H9 (cell line): ENCODE data around the gene LRRC53. TPM values are rescaled to one million over a fixed set of nuclear protein-coding genes. Genes with fewer than 3 reads are reported as not detected.

Experiments
- DNase-seq: peaks from one replicate; pipeline ENCODE4 v3.0.0-alpha.2; 2017
- H2AFZ ChIP-seq: one replicate; pipeline ENCODE4 v1.6.1; 2013; ENCODE audit warnings: mild to moderate bottlenecking, low read length, control low read depth, moderate library complexity
- H2AK5ac ChIP-seq: 2 replicates; pipeline ENCODE4 v1.6.1; 2013; ENCODE audit warnings: low read length, control low read depth, mixed read lengths; ENCODE audit not compliant: insufficient read length
- H2BK120ac ChIP-seq: one replicate; pipeline ENCODE4 v1.6.1; 2013; ENCODE audit warnings: low read depth, mild to moderate bottlenecking, low read length, control low read depth, inconsistent platforms; ENCODE audit not compliant: poor library complexity, severe bottlenecking
- H2BK12ac ChIP-seq: 2 replicates; pipeline ENCODE4 v1.6.1; 2013; ENCODE audit warnings: low read length, control low read depth, mixed read lengths, low read depth; ENCODE audit not compliant: insufficient read length
- H2BK15ac ChIP-seq: 2 replicates; pipeline ENCODE4 v1.6.1; 2013; ENCODE audit warnings: low read depth, low read length, control low read depth
- H2BK20ac ChIP-seq: one replicate; pipeline ENCODE4 v1.6.1; 2013; ENCODE audit warnings: low read depth, mild to moderate bottlenecking, low read length, control low read depth, inconsistent platforms; ENCODE audit not compliant: poor library complexity, severe bottlenecking
- H2BK5ac ChIP-seq: 2 replicates; pipeline ENCODE4 v1.6.1; 2013; ENCODE audit warnings: low read length, control low read depth, mixed read lengths; ENCODE audit not compliant: insufficient read length
- H3K14ac ChIP-seq: 2 replicates; pipeline ENCODE4 v1.6.1; 2013; ENCODE audit warnings: low read length, control low read depth; ENCODE audit not compliant: insufficient read depth
- H3K18ac ChIP-seq: 2 replicates; pipeline ENCODE4 v1.6.1; 2013; ENCODE audit warnings: low read depth, mild to moderate bottlenecking, mixed read lengths, low read length, control low read depth; ENCODE audit not compliant: insufficient read length
- H3K23ac ChIP-seq: 2 replicates; pipeline ENCODE4 v1.6.1; 2013; ENCODE audit warnings: low read length, control low read depth, mixed read lengths, low read depth; ENCODE audit not compliant: insufficient read length
- H3K23me2 ChIP-seq: 2 replicates; pipeline ENCODE4 v1.6.1; 2013; ENCODE audit warnings: low read depth, mild to moderate bottlenecking, mixed read lengths, low read length, control low read depth; ENCODE audit not compliant: insufficient read length, poor library complexity, severe bottlenecking
- H3K27ac ChIP-seq: 2 replicates; pipeline ENCODE4 v1.5.1; 2013; ENCODE audit warnings: low read length, control low read depth, mixed read lengths, low read depth; ENCODE audit not compliant: insufficient read length
- H3K27me3 ChIP-seq: 2 replicates; pipeline ENCODE4 v1.6.1; 2013; ENCODE audit warnings: low read length, control low read depth, inconsistent platforms; ENCODE audit not compliant: insufficient read depth
- H3K4ac ChIP-seq: 2 replicates; pipeline ENCODE4 v1.6.1; 2013; ENCODE audit warnings: low read depth, mild to moderate bottlenecking, control low read depth, inconsistent platforms, low read length, moderate library complexity
- H3K4me1 ChIP-seq: 2 replicates; pipeline ENCODE4 v1.6.1; 2013; ENCODE audit warnings: low read length, control low read depth, inconsistent platforms; ENCODE audit not compliant: insufficient read depth
- H3K4me2 ChIP-seq: 2 replicates; pipeline ENCODE4 v1.6.1; 2013; ENCODE audit warnings: low read length, control low read depth, mixed read lengths; ENCODE audit not compliant: insufficient read length, insufficient read depth
- H3K56ac ChIP-seq: 2 replicates; pipeline ENCODE4 v1.6.1; 2013; ENCODE audit warnings: low read depth, mild to moderate bottlenecking, mixed read lengths, low read length, control low read depth; ENCODE audit not compliant: insufficient read length
- H3K79me1 ChIP-seq: 2 replicates; pipeline ENCODE4 v1.6.1; 2013; ENCODE audit warnings: low read depth, mild to moderate bottlenecking, moderate library complexity, low read length, control low read depth, inconsistent platforms; ENCODE audit not compliant: insufficient read depth, poor library complexity, severe bottlenecking
- H3K79me2 ChIP-seq: 2 replicates; pipeline ENCODE4 v1.6.1; 2013; ENCODE audit warnings: low read length, control low read depth, inconsistent platforms; ENCODE audit not compliant: insufficient read depth
- H3K9ac ChIP-seq: 2 replicates; pipeline ENCODE4 v1.6.1; 2013; ENCODE audit warnings: low read length, control low read depth, mixed read lengths; ENCODE audit not compliant: insufficient read length; ENCODE audit errors: extremely low read depth
- H3K9me3 ChIP-seq: one replicate; pipeline ENCODE4 v1.6.1; 2013; ENCODE audit warnings: low read depth, low read length, inconsistent platforms; ENCODE audit not compliant: control insufficient read depth
- H3T11ph ChIP-seq: one replicate; pipeline ENCODE4 v1.6.1; 2013; ENCODE audit warnings: mild to moderate bottlenecking, low read length, control low read depth, inconsistent platforms
- H4K20me1 ChIP-seq: one replicate; pipeline ENCODE4 v1.6.1; 2013; ENCODE audit not compliant: control insufficient read depth, insufficient read length, insufficient read depth
- H4K5ac ChIP-seq: 2 replicates; pipeline ENCODE4 v1.6.1; 2013; ENCODE audit warnings: low read depth, mild to moderate bottlenecking, mixed read lengths, low read length, control low read depth; ENCODE audit not compliant: insufficient read length
- H4K8ac ChIP-seq: replicated peaks from 2 replicates; pipeline ENCODE4 v1.6.1; 2013; ENCODE audit warnings: low read length, control low read depth, mixed read lengths, low read depth; ENCODE audit not compliant: insufficient read length
- H4K91ac ChIP-seq: 2 replicates; pipeline ENCODE4 v1.6.1; 2013; ENCODE audit warnings: low read depth, mild to moderate bottlenecking, moderate library complexity, mixed read lengths, low read length, control low read depth; ENCODE audit not compliant: insufficient read length
- H3K27ac Mint-ChIP-seq, 3 experiments: 2 replicates in 2 of 3; 3 replicates in 1 of 3; pipeline ENCODE4 v1.8.0; 2020 to 2021; ENCODE audit warnings: mixed read lengths in 3 of 3, mild to moderate bottlenecking in 1 of 3, moderate library complexity in 1 of 3
- H3K27me3 Mint-ChIP-seq: 2 replicates; pipeline ENCODE4 v1.8.0; 2021; ENCODE audit warnings: low read depth, mild to moderate bottlenecking, moderate library complexity, mixed read lengths
- H3K36me3 Mint-ChIP-seq, 3 experiments: 2 replicates in 2 of 3; 3 replicates in 1 of 3; pipeline ENCODE4 v1.8.0; 2020 to 2021; ENCODE audit warnings: low read depth in 3 of 3, mixed read lengths in 3 of 3; ENCODE audit not compliant: insufficient read depth in 1 of 3
- H3K4me1 Mint-ChIP-seq, 2 experiments: 2 replicates each; pipeline ENCODE4 v1.8.0; 2020; ENCODE audit warnings: mixed read lengths in 2 of 2
- H3K4me3 Mint-ChIP-seq, 2 experiments: 2 replicates in 1 of 2; 3 replicates in 1 of 2; pipeline ENCODE4 v1.8.0; 2020 to 2021; ENCODE audit warnings: mild to moderate bottlenecking in 2 of 2, mixed read lengths in 2 of 2, moderate library complexity in 1 of 2
- H3K9me3 Mint-ChIP-seq, 2 experiments: 2 replicates in 1 of 2; 3 replicates in 1 of 2; pipeline ENCODE4 v1.8.0; 2020; ENCODE audit warnings: mild to moderate bottlenecking in 2 of 2, mixed read lengths in 2 of 2, moderate library complexity in 1 of 2
- CTCF ChIP-seq: fragments of 200-600 bp; sonication (generic); conservative IDR thresholded peaks from 3 replicates; pipeline ENCODE4 v1.8.0; 2021; ENCODE audit warnings: antibody characterized with exemption, mild to moderate bottlenecking
- WGBS: extraction: QIAGEN DNeasy Blood & Tissue Kit; methylation state at CpG from one replicate; pipeline ENCODE4 v1.1.7; 2013; ENCODE audit warnings: missing lambda C conversion rate, low lambda C conversion rate, mixed read lengths; ENCODE audit not compliant: insufficient read length; ENCODE audit errors: extremely low coverage; 5-methylcytosine and 5-hydroxymethylcytosine counted together
- total RNA-seq: library from RNA; stranded (reverse); gene quantifications from 2 replicates; pipeline ENCODE4 v1.2.1, GENCODE V29; 2021

Gene LRRC53
- total RNA-seq, 1 experiment from 2014 or later: not detected

- no peaks in the 10 kb centered on the region for H3K79me1 ChIP-seq
- no peaks in the 10 kb centered on the region for H3K23me2 ChIP-seq
- H4K5ac ChIP-seq: no peak overlapping the region
- no peak overlapping the region for H3K4ac ChIP-seq
- no peak overlapping the region for H2AK5ac ChIP-seq
- no peak for TF ChIP-seq CTCF
- H3K4me3 Mint-ChIP-seq: no peak overlapping the region
- H3K9ac ChIP-seq: no peak overlapping the region
- H3K56ac ChIP-seq: no peak overlapping the region
- H3K4me2 ChIP-seq: no peak overlapping the region
- H3T11ph ChIP-seq: no peak overlapping the region
- H3K79me2 ChIP-seq: no peaks in the 10 kb centered on the region
- peaks cover 8% of the 10 kb centered on the region; the same call in 1 of the 2 replicates for H3K4me1 ChIP-seq
- no peak for DNase-seq
- H4K20me1 ChIP-seq: no peaks in the 10 kb centered on the region
- no peaks in the 10 kb centered on the region for H3K9me3 ChIP-seq
- H3K27me3 ChIP-seq: no peaks in the 10 kb centered on the region
- H3K36me3 Mint-ChIP-seq: peaks cover 0 to 18% (median 0%) of the 10 kb centered on the region in 3 experiments; a peak in 4 of 7 replicates
- peaks cover 18 to 20% of the 10 kb centered on the region in 2 experiments for H3K4me1 Mint-ChIP-seq
- H4K8ac ChIP-seq: no peak overlapping the region
- no peak overlapping the region for H3K23ac ChIP-seq
- H3K9me3 Mint-ChIP-seq: peaks cover 5 to 7% of the 10 kb centered on the region in 2 experiments; a peak in 2 of 5 replicates
- no peak overlapping the region for H2BK15ac ChIP-seq
- H2BK12ac ChIP-seq: no peak overlapping the region
- H4K91ac ChIP-seq: no peak overlapping the region
- WGBS: no CpG with 5 or more reads among the region's 3 CpGs
- H2BK120ac ChIP-seq: no peak overlapping the region
- no peak overlapping the region for H2BK5ac ChIP-seq
- no peak overlapping the region for H3K27ac ChIP-seq
- H2AFZ ChIP-seq: no peak overlapping the region
- H3K18ac ChIP-seq: no peak overlapping the region
- H3K27ac Mint-ChIP-seq: peak overlapping the region in 1 of 3 experiments; percentile 71; a peak in 3 of 7 replicates
- H3K14ac ChIP-seq: no peak overlapping the region
- H3K27me3 Mint-ChIP-seq: no peaks in the 10 kb centered on the region
- H2BK20ac ChIP-seq: no peak overlapping the region
These were observed 44.5 kb downstream of the LRRC53 start for GRCh38 chr1:74467786-74468377.
